HG03108 (cell line): ENCODE results near the gene ATP6V0E2.
"Not testable (repeated sequence)": the region's sequence is repeated elsewhere in the genome, so short reads cannot be mapped to it uniquely, and the experiment has no call there.

Source experiments
- ATAC-seq: cut with Tn5 transposase; IDR thresholded peaks from one replicate; pipeline ENCODE4 v1.9.1; 2021; ENCODE audit warnings: moderate library complexity; ENCODE audit not compliant: unreplicated experiment

ATP6V0E2 gene

GRCh38 chr7:149873074-149873969 lies at the start of gene ATP6V0E2:
ATP6V0E2 (plus strand) TSS chr7:149873969; CDS start chr7:149874066, 97 bp downstream.
- ATAC-seq = peak; percentile 87

DNA sequence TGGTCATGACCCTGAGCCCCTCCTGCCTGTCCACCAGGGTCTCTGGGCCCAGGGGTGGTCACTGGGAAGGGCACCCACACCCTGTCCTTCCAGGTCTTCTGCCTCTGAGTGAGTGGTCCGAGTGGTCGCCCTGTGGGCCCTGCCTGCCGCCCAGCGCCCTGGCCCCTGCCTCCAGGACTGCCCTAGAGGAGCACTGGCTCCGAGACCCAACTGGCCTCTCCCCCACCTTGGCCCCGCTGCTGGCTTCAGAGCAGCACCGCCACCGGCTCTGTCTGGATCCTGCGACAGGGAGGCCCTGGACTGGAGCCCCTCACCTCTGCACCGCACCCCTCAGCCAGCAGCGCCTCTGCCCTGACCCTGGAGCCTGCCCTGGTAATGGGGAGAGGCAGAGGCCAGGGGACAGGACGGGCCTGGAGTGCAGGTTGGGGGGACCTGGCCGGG lies 49.4 kb upstream of the ATP6V0E2 start:
- no peak for ATAC-seq

- ATAC-seq = no peak
Measured at GRCh38 chr7:149824748-149825566, 48.8 kb upstream of the ATP6V0E2 start.

DNA sequence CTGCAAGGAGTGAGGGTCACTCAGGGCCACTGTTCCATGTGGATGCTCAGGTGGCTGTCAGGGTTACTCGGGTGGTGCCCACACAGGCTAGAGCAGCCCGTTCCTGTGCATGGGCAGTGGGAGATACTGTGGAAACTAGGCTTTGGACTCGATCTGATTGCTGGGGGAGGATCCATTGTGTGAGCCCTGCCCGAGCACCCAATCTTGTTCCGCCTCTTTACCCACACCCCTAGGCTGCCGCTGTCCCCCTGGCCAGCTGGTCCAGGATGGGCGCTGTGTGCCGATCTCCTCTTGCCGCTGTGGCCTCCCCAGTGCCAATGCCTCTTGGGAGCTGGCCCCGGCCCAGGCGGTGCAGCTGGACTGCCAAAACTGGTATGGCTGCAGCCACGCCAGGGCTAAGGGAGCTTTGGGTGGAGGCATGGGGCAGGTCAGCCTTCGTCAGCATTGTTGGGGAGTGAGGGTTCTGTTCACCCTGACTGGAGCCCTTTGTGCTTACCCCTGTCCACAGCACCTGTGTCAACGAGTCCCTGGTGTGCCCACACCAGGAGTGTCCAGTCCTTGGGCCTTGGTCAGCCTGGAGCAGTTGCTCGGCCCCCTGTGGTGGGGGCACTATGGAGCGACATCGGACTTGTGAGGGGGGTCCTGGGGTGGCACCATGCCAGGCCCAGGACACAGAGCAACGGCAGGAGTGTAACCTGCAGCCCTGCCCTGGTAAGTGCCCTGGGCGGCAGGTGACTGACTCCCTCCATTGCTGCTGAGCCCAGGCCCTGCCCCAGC lies 48.0 kb upstream of the ATP6V0E2 start:
- no peak for ATAC-seq

DNA sequence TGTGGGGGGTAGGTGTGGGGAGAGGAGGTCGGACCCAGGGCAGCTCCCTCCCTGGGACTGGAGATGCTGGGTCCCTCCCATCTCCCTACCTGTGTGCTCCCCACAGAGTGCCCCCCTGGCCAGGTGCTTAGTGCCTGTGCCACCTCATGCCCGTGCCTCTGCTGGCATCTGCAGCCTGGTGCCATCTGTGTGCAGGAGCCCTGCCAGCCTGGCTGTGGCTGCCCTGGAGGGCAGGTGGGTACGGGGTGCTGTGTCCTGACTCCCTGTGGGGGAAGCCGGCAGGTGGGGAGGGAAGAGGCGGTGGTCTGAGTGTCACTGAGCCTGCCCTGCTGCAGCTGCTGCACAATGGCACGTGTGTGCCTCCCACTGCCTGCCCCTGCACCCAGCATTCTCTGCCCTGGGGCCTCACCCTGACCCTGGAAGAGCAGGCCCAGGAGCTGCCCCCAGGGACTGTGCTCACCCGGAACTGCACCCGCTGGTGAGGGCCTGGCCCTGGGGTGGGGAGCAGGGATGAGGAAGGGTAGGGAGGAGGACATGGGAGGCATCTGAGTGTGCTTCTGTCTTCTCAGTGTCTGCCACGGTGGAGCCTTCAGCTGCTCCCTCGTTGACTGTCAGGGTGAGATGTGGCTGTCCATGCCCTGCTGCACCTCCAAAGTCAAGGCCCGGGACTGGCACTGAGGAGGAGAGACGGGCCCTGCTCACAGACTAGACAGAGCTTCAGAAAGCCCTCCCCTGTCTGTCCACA lies 47.3 kb upstream of the ATP6V0E2 start:
- no peak for ATAC-seq

DNA sequence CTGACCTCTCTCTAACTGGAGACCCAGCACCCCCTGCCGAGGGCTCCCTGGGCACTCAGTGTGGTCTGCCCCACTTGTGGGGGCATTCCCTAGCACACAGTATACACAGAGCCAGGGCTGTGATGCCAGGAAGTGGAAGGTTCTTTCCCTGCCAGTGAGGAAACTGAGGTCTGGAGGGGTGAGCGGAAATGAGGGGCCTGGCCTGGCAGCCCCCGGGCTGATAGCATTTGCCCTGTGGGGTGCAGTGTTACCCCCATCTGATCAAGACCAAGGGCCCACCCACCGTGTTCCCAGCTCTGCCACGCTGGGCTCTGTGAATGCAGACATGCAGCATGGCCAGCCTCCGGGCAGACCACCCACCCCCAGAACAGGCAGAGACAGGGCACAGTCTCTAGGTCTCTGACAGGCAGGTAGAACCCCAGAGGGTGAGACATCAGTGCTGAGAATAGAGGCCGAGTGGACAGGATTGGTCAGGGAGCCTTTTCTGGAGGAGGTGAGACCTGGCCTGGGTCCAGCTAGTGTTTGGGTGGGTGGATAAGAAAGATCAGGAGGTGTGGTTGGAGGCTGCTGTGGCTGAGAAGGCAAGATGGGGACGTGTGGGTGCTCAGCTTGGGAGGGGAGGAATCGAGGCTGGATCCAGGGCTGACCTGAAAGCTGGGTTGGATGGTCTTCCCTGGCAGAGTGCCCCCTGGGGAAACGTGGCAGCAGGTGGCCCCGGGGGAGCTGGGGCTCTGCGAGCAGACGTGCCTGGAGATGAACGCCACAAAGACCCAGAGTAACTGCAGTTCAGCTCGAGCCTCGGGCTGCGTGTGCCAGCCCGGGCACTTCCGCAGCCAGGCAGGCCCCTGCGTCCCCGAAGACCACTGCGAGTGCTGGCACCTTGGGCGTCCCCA lies 46.4 kb upstream of the ATP6V0E2 start:
- no peak for ATAC-seq

- ATAC-seq = no peak
Measured at GRCh38 chr7:149828357-149829309, 45.1 kb upstream of the ATP6V0E2 start.

- ATAC-seq = not testable (repeated sequence)
Measured at GRCh38 chr7:149830527-149830926, 43.2 kb upstream of the ATP6V0E2 start.

GRCh38 chr7:149830997-149831740 lies 42.6 kb upstream of the ATP6V0E2 start:
- no peak for ATAC-seq

DNA sequence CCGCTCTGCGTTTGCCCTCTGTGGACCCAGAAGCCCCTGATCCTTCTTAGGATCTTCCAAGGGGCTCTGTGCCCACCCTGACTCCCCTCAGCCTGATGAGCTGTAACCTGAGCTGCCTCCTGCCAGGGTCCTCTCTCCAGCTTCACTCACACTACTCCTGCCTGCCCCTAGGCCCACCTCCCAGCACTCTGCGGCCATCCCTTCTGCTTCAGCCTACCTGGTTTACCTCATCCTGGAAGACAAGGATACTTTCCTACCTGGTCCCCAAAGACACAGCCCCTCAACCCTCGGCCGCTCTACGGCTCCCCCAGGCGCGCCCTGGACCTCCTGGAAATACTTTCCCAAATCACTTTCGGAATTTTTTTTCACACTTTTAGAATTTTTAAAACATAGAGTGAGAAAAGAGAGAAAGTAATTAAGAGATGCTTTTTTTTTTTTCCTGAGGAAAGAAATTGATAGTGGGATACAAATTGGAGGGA lies 42.0 kb upstream of the ATP6V0E2 start:
- no peak for ATAC-seq

DNA sequence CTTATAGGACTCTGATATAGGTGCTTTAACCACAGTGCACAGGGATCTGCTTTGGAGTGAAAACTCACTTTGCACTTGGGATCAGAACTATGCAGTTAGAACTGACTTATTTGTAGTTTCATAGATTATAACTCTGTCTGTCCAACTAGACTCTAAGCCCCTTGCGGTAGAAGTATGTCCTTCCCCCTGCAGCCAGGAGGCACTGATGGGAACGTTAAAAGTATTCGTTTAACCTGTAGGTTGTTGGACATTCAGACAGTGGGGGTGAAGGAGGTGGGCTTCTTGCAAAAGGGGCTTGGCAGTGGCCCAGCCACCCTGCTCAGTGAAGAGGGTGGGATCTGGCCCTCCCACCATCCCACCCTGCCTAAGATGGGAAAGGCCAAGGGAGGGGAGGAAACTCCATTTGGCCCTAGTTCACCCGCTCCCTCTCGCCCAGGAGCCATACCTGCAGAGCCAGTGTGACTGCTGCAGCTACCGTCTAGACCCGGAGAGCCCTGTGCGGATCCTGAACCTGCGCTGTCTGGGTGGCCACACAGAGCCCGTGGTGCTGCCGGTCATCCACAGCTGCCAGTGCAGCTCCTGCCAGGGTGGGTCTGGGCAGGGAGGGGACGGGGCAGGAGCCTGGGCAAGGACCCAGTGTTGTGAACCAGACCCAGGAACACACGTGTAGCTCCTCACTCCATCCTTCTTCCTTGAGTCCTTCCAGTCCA lies 41.3 kb upstream of the ATP6V0E2 start:
- no peak for ATAC-seq

- no peak for ATAC-seq
Measured at GRCh38 chr7:149833495-149834130, 40.2 kb upstream of the ATP6V0E2 start.

DNA sequence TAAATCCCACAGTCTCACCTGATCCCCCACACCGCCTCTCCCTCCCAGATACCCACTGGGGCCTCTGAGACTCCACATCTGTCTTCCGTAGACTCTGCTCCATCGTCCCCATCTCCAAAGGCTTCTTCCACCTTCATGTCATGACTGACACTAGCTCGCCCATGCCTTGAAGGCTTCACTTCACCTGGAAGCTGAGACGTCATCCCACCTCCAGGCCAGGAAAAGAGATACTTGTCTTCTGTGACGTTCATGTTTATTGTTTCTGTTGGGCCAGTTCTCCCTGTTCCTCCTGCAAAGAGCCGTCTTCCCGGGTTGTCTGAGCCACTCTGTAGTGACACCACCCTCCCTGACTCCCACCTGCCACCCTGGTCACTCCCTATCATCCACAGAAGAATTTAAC lies 39.2 kb upstream of the ATP6V0E2 start:
- ATAC-seq = no peak

GRCh38 chr7:149836434-149836833 lies 37.3 kb upstream of the ATP6V0E2 start:
- ATAC-seq = no peak

GRCh38 chr7:149837564-149838223 lies 36.1 kb upstream of the ATP6V0E2 start:
- no peak for ATAC-seq
